ENCODE data around the gene PAX2.

PAX2 gene

GRCh38 chr10:100714566-100714950 is 30.8 kb upstream of the PAX2 start:
- ChIA-PET POLR2A (no interaction called here), CTCF (no interaction called here)
- no peak for DNase-seq (ENCODE audit: extremely low spot score)
- TF ChIP-seq, protein P1, sequence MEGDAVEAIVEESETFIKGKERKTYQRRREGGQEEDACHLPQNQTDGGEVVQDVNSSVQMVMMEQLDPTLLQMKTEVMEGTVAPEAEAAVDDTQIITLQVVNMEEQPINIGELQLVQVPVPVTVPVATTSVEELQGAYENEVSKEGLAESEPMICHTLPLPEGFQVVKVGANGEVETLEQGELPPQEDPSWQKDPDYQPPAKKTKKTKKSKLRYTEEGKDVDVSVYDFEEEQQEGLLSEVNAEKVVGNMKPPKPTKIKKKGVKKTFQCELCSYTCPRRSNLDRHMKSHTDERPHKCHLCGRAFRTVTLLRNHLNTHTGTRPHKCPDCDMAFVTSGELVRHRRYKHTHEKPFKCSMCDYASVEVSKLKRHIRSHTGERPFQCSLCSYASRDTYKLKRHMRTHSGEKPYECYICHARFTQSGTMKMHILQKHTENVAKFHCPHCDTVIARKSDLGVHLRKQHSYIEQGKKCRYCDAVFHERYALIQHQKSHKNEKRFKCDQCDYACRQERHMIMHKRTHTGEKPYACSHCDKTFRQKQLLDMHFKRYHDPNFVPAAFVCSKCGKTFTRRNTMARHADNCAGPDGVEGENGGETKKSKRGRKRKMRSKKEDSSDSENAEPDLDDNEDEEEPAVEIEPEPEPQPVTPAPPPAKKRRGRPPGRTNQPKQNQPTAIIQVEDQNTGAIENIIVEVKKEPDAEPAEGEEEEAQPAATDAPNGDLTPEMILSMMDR (IDR thresholded peaks at IDR 0.05; ENCODE audit: control extremely low read depth, extremely low read depth, low read depth, missing control alignments), result no peak

GRCh38 chr10:100715101-100715444 is 30.3 kb upstream of the PAX2 start:
- TF ChIP-seq, protein P1 (IDR thresholded peaks at IDR 0.05; ENCODE audit: control extremely low read depth, extremely low read depth, low read depth, missing control alignments), result no peak
- ChIA-PET CTCF (no interaction called here), POLR2A (no interaction called here)
- no peak for DNase-seq (ENCODE audit: extremely low spot score)

DNA sequence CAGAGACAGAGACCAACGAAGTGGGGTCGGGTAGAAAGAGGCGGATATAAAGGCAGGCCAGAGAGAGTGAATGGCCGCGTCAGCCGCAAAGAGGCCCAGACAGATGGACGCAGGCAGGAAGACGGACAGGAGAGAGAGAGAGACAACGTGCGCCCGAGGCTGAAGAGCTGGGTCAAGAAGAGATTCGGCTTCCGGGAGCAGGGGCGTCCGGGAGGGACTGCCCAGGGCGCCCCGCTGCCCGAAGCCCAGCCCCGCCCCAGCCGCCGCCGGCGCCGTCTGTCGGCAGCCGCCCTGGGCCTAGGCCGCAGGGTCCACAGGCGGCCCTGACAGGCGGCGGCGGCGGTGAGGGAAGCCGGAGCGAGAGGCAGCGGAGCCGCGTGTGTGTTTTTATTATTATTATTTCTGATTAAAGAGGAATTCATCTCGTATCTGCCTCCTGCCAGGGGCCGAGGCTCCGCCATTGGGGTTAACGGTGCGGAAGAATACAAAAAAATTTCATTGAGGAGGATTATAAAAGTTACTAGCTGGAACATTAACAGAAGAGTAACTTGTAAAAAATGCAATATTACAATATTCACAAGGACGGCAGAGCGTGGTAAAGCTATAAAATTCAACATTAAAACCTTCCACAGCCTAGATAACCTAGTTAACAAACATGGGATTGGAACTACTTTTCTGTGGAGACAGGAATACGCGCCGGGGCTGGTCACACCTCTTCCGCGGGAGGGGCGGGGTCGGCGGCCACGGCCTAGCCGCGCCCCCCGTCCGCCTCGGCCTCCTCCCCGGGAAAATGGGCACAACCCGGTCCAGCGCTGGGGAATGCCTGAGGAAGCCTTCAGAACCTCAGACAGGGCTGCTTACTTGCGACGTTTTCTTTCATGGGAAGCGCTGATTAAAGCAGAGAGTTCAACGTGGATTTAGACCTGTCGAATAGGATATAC is 29.7 kb upstream of the PAX2 start:
- DNase-seq (ENCODE audit: extremely low spot score), result no peak

DNA sequence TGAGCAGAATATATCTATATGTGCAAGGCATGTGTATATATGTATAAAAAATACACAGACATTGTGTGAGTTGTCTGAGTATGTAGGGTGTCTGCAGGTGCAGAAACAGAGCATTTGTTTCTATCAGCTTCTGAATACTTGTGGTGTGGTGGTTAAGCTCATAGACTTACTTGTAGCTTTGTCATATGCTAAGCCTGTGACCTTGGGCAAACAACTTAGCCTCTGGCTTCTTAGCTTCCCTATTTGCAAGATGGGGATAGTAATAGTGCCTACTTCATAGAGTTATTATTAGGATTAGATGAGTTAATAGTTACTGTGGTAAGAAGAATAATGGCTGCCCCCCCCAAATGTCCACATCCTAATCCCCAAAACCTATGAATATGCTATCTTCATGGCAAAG is 28.2 kb upstream of the PAX2 start:
- POLR2A ChIA-PET, result no interaction called here
- CTCF ChIA-PET, result interaction anchor here (1.4 kb wide), 1 partner anchor 26 kb away, joined by 3 read pairs; no protein-coding TSS in a partner anchor
- no peak for DNase-seq (ENCODE audit: extremely low spot score)
- TF ChIP-seq, protein P1 (IDR thresholded peaks at IDR 0.05; ENCODE audit: control extremely low read depth, extremely low read depth, low read depth, missing control alignments), result no peak

More for the DNA sequence above, 29.7 kb upstream of the PAX2 start:
- ChIA-PET CTCF (interaction anchor here (1.0 to 1.4 kb wide), 2 partner anchors 9 to 27 kb away, joined by 3 to 4 read pairs; no protein-coding TSS in a partner anchor), POLR2A (no interaction called here)
- TF ChIP-seq, protein P1 (IDR thresholded peaks at IDR 0.05; ENCODE audit: control extremely low read depth, extremely low read depth, low read depth, missing control alignments), result no peak

DNA sequence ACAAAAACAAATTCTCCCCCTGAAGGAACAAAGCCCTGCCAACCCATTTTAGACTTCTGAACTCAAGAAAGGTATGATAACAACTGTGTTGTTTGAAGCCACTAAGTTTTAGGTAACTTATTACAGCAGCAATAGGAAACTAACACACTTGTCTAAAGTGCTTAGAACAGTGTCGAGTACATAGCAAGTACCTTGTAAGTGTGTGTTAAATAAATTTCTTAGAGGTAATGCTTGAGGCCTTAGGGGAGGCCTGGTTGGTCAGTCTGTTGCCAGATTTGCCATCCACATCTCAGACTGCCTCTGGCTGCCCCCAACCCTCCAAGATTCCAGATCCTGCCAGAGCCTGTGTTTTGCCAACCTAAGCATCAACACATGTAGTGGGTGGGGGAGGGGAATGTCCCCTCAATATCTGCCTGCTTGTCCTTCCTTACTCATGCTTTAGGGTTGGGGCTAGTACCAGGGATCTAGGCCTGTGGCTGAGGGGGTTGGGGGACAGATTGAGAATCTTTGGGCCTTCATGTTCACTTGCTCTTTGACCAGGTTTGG is 27.1 kb upstream of the PAX2 start:
- CTCF ChIA-PET, result no interaction called here
- DNase-seq (ENCODE audit: extremely low spot score), result no peak
- TF ChIP-seq, protein P1 (IDR thresholded peaks at IDR 0.05; ENCODE audit: control extremely low read depth, extremely low read depth, low read depth, missing control alignments), result no peak
- POLR2A ChIA-PET, result no interaction called here

GRCh38 chr10:100723180-100723579 is 22.2 kb upstream of the PAX2 start:
- no peak for DNase-seq (ENCODE audit: extremely low spot score)
- CTCF ChIA-PET, result no interaction called here
- POLR2A ChIA-PET, result no interaction called here
- TF ChIP-seq, protein P1 (IDR thresholded peaks at IDR 0.05; ENCODE audit: control extremely low read depth, extremely low read depth, low read depth, missing control alignments), result no peak
